ENCODE measurements around the gene NID2. TPM values are rescaled to one million over a fixed set of nuclear protein-coding genes. Genes with fewer than 3 reads are reported as not detected.
A peak's percentile ranks its signal among the peaks of the same experiment; 100 is the strongest.

The NID2 gene
- total and polyA plus RNA-seq, 9 of the 15 experiments (the other 6 are each of a cell fraction or from before 2014, with no cell fraction given), result 0.04 to 0.45 (median 0.16) TPM; not detected in 3

DNA sequence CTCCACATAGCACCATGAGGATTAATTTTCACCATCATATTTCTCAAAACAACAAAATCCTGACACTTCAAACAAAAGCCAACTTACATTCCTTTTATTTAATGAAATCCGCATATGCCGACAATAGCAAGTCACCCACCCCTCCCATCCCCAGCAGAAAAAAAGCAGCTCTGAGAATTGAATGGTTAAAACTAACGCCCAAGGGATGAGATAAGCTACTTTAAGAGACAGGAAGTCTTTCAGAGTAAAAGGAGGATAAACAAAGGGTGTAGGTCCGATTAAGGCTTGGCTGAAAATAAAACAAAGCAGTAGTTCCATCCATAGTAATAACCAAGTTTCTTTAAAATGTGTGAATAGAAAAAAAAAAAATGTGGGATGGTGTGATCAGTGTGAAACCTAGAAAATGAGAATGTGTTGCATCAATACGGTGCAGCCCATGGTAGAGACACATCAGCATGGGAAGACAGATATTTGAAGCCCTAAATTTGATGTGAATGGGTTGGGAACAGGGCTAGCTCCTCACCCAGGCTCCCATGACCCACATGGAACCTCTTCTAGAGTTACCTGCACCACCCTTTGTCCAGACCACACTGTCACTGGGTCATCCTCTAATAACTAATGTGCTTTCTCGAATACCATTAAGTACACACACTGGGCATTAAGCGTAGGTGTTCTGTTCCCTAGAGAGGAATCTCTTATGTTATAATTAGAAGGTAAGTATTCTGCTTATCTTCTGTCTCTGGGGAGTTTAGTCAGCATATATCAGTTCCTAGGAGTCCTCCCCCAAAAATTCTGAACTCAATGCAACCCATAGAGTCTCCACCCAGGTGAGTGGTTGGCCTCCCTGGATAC, 47.8 kb downstream of the NID2 start (continued):
- TF ChIP-seq, protein P1, sequence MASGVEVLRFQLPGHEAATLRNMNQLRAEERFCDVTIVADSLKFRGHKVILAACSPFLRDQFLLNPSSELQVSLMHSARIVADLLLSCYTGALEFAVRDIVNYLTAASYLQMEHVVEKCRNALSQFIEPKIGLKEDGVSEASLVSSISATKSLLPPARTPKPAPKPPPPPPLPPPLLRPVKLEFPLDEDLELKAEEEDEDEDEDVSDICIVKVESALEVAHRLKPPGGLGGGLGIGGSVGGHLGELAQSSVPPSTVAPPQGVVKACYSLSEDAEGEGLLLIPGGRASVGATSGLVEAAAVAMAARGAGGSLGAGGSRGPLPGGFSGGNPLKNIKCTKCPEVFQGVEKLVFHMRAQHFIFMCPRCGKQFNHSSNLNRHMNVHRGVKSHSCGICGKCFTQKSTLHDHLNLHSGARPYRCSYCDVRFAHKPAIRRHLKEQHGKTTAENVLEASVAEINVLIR (CRISPR knock-in tag; IDR thresholded peaks at IDR 0.05), result no peak
- no peak for TF ChIP-seq HMG20A (CRISPR knock-in tag; conservative IDR thresholded peaks at IDR 0.05)
- no peak for TF ChIP-seq SNIP1 (IDR thresholded peaks at IDR 0.05; ENCODE audit: low read depth)
- no peak for TF ChIP-seq TSC22D4 (tag; IDR thresholded peaks at IDR 0.05)
- no peak for TF ChIP-seq PCBP1 (IDR thresholded peaks at IDR 0.05; ENCODE audit: low read depth, low read length, poor library complexity, severe bottlenecking)
- TF ChIP-seq SMARCE1 (IDR thresholded peaks at IDR 0.05), result no peak
- no peak for TF ChIP-seq FOXJ3 (CRISPR knock-in tag; IDR thresholded peaks at IDR 0.05)
- TF ChIP-seq NFE2 (IDR thresholded peaks at IDR 0.05; ENCODE audit: low read depth), result peak; percentile 44; the same call in 1 of the 2 replicates
- TF ChIP-seq MAFG (tag; conservative IDR thresholded peaks at IDR 0.05), result peak; percentile 31; the same call in 1 of the 2 replicates
- TF ChIP-seq KLF1 (tag; IDR thresholded peaks at IDR 0.05), result no peak
- TF ChIP-seq PHB (CRISPR knock-in tag; IDR thresholded peaks at IDR 0.05), result no peak
- 0 out of 2 replicates have a peak, but pooled peaks have one; percentile 9 for TF ChIP-seq ETV1 (tag; conservative IDR thresholded peaks at IDR 0.05; ENCODE audit: low read depth)
- TF ChIP-seq ZNF384 (IDR thresholded peaks at IDR 0.05; ENCODE audit: low read depth, low read length), result peak; percentile 99
- no peak for TF ChIP-seq FIP1L1 (IDR thresholded peaks at IDR 0.05; ENCODE audit: low read depth, low read length, poor library complexity, severe bottlenecking)
- TF ChIP-seq MIER1 (IDR thresholded peaks at IDR 0.05; ENCODE audit: low read depth), result no peak
- no peak for TF ChIP-seq SMAD4 (CRISPR knock-in tag; conservative IDR thresholded peaks at IDR 0.05)
- TF ChIP-seq BCL6 (CRISPR knock-in tag; IDR thresholded peaks at IDR 0.05), result no peak
- no peak for TF ChIP-seq STAT6 (CRISPR knock-in tag; IDR thresholded peaks at IDR 0.05)
- TF ChIP-seq CBX1 (IDR thresholded peaks at IDR 0.05; ENCODE audit: low read depth), result no peak
- peak; percentile 15 for TF ChIP-seq PRDM10 (IDR thresholded peaks at IDR 0.05; ENCODE audit: partially characterized antibody)

All from K562 (cell line).